ENCODE data around the gene MYOF. TPM values are rescaled to one million over a fixed set of nuclear protein-coding genes. Genes with fewer than 3 reads are reported as not detected.

MYOF gene
- total RNA-seq, 4 donors from 2014 or later = 39.6 to 70.4 (median 59.2) TPM

GRCh38 chr10:93417921-93418320, 64.2 kb downstream of the MYOF start:
- Histone ChIP-seq H3K27me3 (no peaks in the 10 kb centered on the region), H3K9me3 (no peaks in the 10 kb centered on the region), H3K27ac (no peak overlapping the region), H3K4me1 (peaks cover 0 to 36% (median 3%) of the 10 kb centered on the region in 4 donors), H3K4me3 (no peak overlapping the region), H3K36me3 (no peaks in the 10 kb centered on the region)
- DNase-seq (ENCODE audit: low spot score in 2 of 2) = no peak
- no peak for TF ChIP-seq EP300 (IDR thresholded peaks at IDR 0.05)
- TF ChIP-seq, protein P1, sequence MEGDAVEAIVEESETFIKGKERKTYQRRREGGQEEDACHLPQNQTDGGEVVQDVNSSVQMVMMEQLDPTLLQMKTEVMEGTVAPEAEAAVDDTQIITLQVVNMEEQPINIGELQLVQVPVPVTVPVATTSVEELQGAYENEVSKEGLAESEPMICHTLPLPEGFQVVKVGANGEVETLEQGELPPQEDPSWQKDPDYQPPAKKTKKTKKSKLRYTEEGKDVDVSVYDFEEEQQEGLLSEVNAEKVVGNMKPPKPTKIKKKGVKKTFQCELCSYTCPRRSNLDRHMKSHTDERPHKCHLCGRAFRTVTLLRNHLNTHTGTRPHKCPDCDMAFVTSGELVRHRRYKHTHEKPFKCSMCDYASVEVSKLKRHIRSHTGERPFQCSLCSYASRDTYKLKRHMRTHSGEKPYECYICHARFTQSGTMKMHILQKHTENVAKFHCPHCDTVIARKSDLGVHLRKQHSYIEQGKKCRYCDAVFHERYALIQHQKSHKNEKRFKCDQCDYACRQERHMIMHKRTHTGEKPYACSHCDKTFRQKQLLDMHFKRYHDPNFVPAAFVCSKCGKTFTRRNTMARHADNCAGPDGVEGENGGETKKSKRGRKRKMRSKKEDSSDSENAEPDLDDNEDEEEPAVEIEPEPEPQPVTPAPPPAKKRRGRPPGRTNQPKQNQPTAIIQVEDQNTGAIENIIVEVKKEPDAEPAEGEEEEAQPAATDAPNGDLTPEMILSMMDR (IDR thresholded peaks at IDR 0.05) = no peak
- TF ChIP-seq POLR2A (IDR thresholded peaks at IDR 0.05) = no peak
- WGBS, 2 donors = 74 to 84% methylated on average over 3 of the region's 3 CpGs

GRCh38 chr10:93417266-93417665, 64.9 kb downstream of the MYOF start:
- no peak overlapping the region for H3K27ac ChIP-seq
- H3K9me3 ChIP-seq = no peaks in the 10 kb centered on the region
- no peak overlapping the region for H3K4me3 ChIP-seq
- WGBS, 2 donors = 75 to 81% methylated on average over 3 of the region's 3 CpGs
- no peak for DNase-seq (ENCODE audit: low spot score in 2 of 2)
- H3K4me1 ChIP-seq = peaks cover 0 to 30% (median 5%) of the 10 kb centered on the region in 4 donors
- TF ChIP-seq, protein P1 (IDR thresholded peaks at IDR 0.05) = no peak
- TF ChIP-seq POLR2A (IDR thresholded peaks at IDR 0.05) (no peak), EP300 (IDR thresholded peaks at IDR 0.05) (no peak)
- H3K27me3 ChIP-seq = no peaks in the 10 kb centered on the region
- H3K36me3 ChIP-seq = no peaks in the 10 kb centered on the region

- peaks cover 0 to 26% (median 3%) of the 10 kb centered on the region in 4 donors for H3K4me1 ChIP-seq
- H3K36me3 ChIP-seq = no peaks in the 10 kb centered on the region
- WGBS, 2 donors = 84 to 94% methylated on average over 4 of the region's 4 CpGs
- no peak overlapping the region for H3K27ac ChIP-seq
- DNase-seq (ENCODE audit: low spot score in 2 of 2) = no peak
- TF ChIP-seq EP300 (IDR thresholded peaks at IDR 0.05) = no peak
- TF ChIP-seq POLR2A (IDR thresholded peaks at IDR 0.05) = no peak
- TF ChIP-seq, protein P1 (IDR thresholded peaks at IDR 0.05) = no peak
- no peak overlapping the region for H3K4me3 ChIP-seq
- no peaks in the 10 kb centered on the region for H3K27me3 ChIP-seq
- no peaks in the 10 kb centered on the region for H3K9me3 ChIP-seq
Observed at GRCh38 chr10:93416824-93417223, 65.3 kb downstream of the MYOF start.

- H3K27me3 ChIP-seq = no peaks in the 10 kb centered on the region
- no peak overlapping the region for H3K27ac ChIP-seq
- no peak for DNase-seq (ENCODE audit: low spot score in 2 of 2)
- H3K4me3 ChIP-seq = no peak overlapping the region
- no peaks in the 10 kb centered on the region for H3K9me3 ChIP-seq
- TF ChIP-seq, protein P1 (IDR thresholded peaks at IDR 0.05) = no peak
- TF ChIP-seq POLR2A (IDR thresholded peaks at IDR 0.05) = no peak
- TF ChIP-seq EP300 (IDR thresholded peaks at IDR 0.05) = no peak
- peaks cover 0 to 15% (median 3%) of the 10 kb centered on the region in 4 donors for H3K4me1 ChIP-seq
- H3K36me3 ChIP-seq = peaks cover 0 to 6% (median 0%) of the 10 kb centered on the region in 3 donors
- 70 to 72% methylated on average over 6 of the region's 6 CpGs for WGBS, 2 donors
Observed at GRCh38 chr10:93415693-93416092, 66.4 kb downstream of the MYOF start.

GRCh38 chr10:93413252-93413689, 68.9 kb downstream of the MYOF start:
- WGBS, 2 donors = 48 to 55% methylated on average over 3 of the region's 3 CpGs

More at GRCh38 chr10:93413252-93413689, 68.9 kb downstream of the MYOF start:
- Histone ChIP-seq H3K27ac (peak overlapping the region in 3 of 4 donors; percentile 13 to 65 (median 27)), H3K36me3 (peaks cover 0 to 22% (median 0%) of the 10 kb centered on the region in 3 donors), H3K4me1 (peaks cover 0 to 6% (median 2%) of the 10 kb centered on the region in 4 donors), H3K9me3 (no peaks in the 10 kb centered on the region), H3K27me3 (no peaks in the 10 kb centered on the region), H3K4me3 (no peak overlapping the region)
- TF ChIP-seq EP300 (IDR thresholded peaks at IDR 0.05) (no peak), POLR2A (IDR thresholded peaks at IDR 0.05) (no peak)
- TF ChIP-seq, protein P1 (IDR thresholded peaks at IDR 0.05) = no peak
- DNase-seq (ENCODE audit: low spot score in 2 of 2) = no peak
